ENCODE results near the gene ADAMTS19.

ADAMTS19 gene

GRCh38 chr5:129639331-129639730 is 179.2 kb downstream of the ADAMTS19 start:
- Histone ChIP-seq H4K91ac (ENCODE audit: low read depth, low read length, poor library complexity) (no peak overlapping the region), H2BK12ac (ENCODE audit: low read length) (no peak overlapping the region), H2BK120ac (ENCODE audit: low read depth, low read length) (no peak overlapping the region), H3K79me1 (ENCODE audit: low read depth, low read length) (no peaks in the 10 kb centered on the region), H3K4me2 (ENCODE audit: insufficient read depth, low read length, poor library complexity, severe bottlenecking) (no peak overlapping the region), H4K8ac (ENCODE audit: low read depth, low read length) (no peak overlapping the region), H2BK5ac (ENCODE audit: low read length) (no peak overlapping the region), H2AFZ (ENCODE audit: low read length) (no peak overlapping the region), H3K23ac (ENCODE audit: low read depth, low read length, poor library complexity) (no peak overlapping the region), H2BK15ac (ENCODE audit: low read length) (no peak overlapping the region), H3K14ac (ENCODE audit: low read length) (no peak overlapping the region), H3K4ac (ENCODE audit: low read length) (no peak overlapping the region), H3K27ac (replicated peaks; ENCODE audit: low read length) (no peak overlapping the region), H3K36me3 (replicated peaks in 1 of 2; ENCODE audit: control insufficient read depth in 2 of 2, insufficient read depth in 2 of 2, low read length in 2 of 2) (no peaks in the 10 kb centered on the region), H3K18ac (ENCODE audit: low read length) (no peak overlapping the region), H3K4me1 (ENCODE audit: control insufficient read depth in 2 of 2, insufficient read depth in 1 of 2, low read depth in 1 of 2, low read length in 2 of 2) (no peaks in the 10 kb centered on the region), H2AK5ac (ENCODE audit: low read depth, low read length) (no peak overlapping the region), H3K27me3 (ENCODE audit: control insufficient read depth in 3 of 3, insufficient read depth in 3 of 3, low read depth in 1 of 3, low read length in 3 of 3) (no peaks in the 10 kb centered on the region), H3K9me3 (replicated peaks in 1 of 2; ENCODE audit: control insufficient read depth in 2 of 2, insufficient read depth in 1 of 2, low read depth in 1 of 2, low read length in 2 of 2) (no peaks in the 10 kb centered on the region), H3K4me3 (ENCODE audit: low read length in 2 of 2) (no peak overlapping the region), H3K9ac (ENCODE audit: low read depth, low read length, poor library complexity) (no peak overlapping the region)
- no CpG with 5 or more reads among the region's 4 CpGs for WGBS, 2 donors (ENCODE audit: extremely low coverage in 2 of 2, insufficient read length in 2 of 2, insufficient replicate concordance in 1 of 2)
- DNase-seq (ENCODE audit: low spot score): no peak

- Histone ChIP-seq H3K36me3 (replicated peaks in 1 of 2; ENCODE audit: control insufficient read depth in 2 of 2, insufficient read depth in 2 of 2, low read length in 2 of 2) (no peaks in the 10 kb centered on the region), H4K8ac (ENCODE audit: low read depth, low read length) (no peak overlapping the region), H2AFZ (ENCODE audit: low read length) (no peak overlapping the region), H2BK120ac (ENCODE audit: low read depth, low read length) (no peak overlapping the region), H3K79me1 (ENCODE audit: low read depth, low read length) (peaks cover 2% of the 10 kb centered on the region), H3K4ac (ENCODE audit: low read length) (no peak overlapping the region), H3K14ac (ENCODE audit: low read length) (no peak overlapping the region), H2BK12ac (ENCODE audit: low read length) (no peak overlapping the region), H3K18ac (ENCODE audit: low read length) (no peak overlapping the region), H3K9ac (ENCODE audit: low read depth, low read length, poor library complexity) (no peak overlapping the region), H4K91ac (ENCODE audit: low read depth, low read length, poor library complexity) (no peak overlapping the region), H3K27ac (replicated peaks; ENCODE audit: low read length) (no peak overlapping the region), H3K23ac (ENCODE audit: low read depth, low read length, poor library complexity) (no peak overlapping the region), H2BK15ac (ENCODE audit: low read length) (no peak overlapping the region), H3K4me1 (ENCODE audit: control insufficient read depth in 2 of 2, insufficient read depth in 1 of 2, low read depth in 1 of 2, low read length in 2 of 2) (peaks cover 2 to 7% of the 10 kb centered on the region in 2 donors), H3K4me2 (ENCODE audit: insufficient read depth, low read length, poor library complexity, severe bottlenecking) (no peak overlapping the region), H3K9me3 (replicated peaks in 1 of 2; ENCODE audit: control insufficient read depth in 2 of 2, insufficient read depth in 1 of 2, low read depth in 1 of 2, low read length in 2 of 2) (no peaks in the 10 kb centered on the region), H3K27me3 (ENCODE audit: control insufficient read depth in 3 of 3, insufficient read depth in 3 of 3, low read depth in 1 of 3, low read length in 3 of 3) (peaks cover 0 to 8% (median 0%) of the 10 kb centered on the region in 3 experiments), H2BK5ac (ENCODE audit: low read length) (no peak overlapping the region), H2AK5ac (ENCODE audit: low read depth, low read length) (no peak overlapping the region), H3K4me3 (ENCODE audit: low read length in 2 of 2) (no peak overlapping the region)
- no CpG with 5 or more reads among the region's 2 CpGs for WGBS, 2 donors (ENCODE audit: extremely low coverage in 2 of 2, insufficient read length in 2 of 2, insufficient replicate concordance in 1 of 2)
- DNase-seq (ENCODE audit: low spot score): no peak
Measured at GRCh38 chr5:129652349-129653056, 192.4 kb downstream of the ADAMTS19 start.

GRCh38 chr5:129653057-129653375 is 192.9 kb downstream of the ADAMTS19 start:
- Histone ChIP-seq H3K18ac (ENCODE audit: low read length) (no peak overlapping the region), H2BK15ac (ENCODE audit: low read length) (no peak overlapping the region), H3K4me2 (ENCODE audit: insufficient read depth, low read length, poor library complexity, severe bottlenecking) (no peak overlapping the region), H4K8ac (ENCODE audit: low read depth, low read length) (no peak overlapping the region), H3K79me1 (ENCODE audit: low read depth, low read length) (no peaks in the 10 kb centered on the region), H3K23ac (ENCODE audit: low read depth, low read length, poor library complexity) (no peak overlapping the region), H3K4ac (ENCODE audit: low read length) (no peak overlapping the region), H2BK120ac (ENCODE audit: low read depth, low read length) (no peak overlapping the region), H3K36me3 (replicated peaks in 1 of 2; ENCODE audit: control insufficient read depth in 2 of 2, insufficient read depth in 2 of 2, low read length in 2 of 2) (no peaks in the 10 kb centered on the region), H2BK5ac (ENCODE audit: low read length) (no peak overlapping the region), H3K27ac (replicated peaks; ENCODE audit: low read length) (no peak overlapping the region), H2AK5ac (ENCODE audit: low read depth, low read length) (no peak overlapping the region), H3K9ac (ENCODE audit: low read depth, low read length, poor library complexity) (no peak overlapping the region), H2AFZ (ENCODE audit: low read length) (no peak overlapping the region), H2BK12ac (ENCODE audit: low read length) (no peak overlapping the region), H3K4me3 (ENCODE audit: low read length in 2 of 2) (no peak overlapping the region), H4K91ac (ENCODE audit: low read depth, low read length, poor library complexity) (no peak overlapping the region), H3K9me3 (replicated peaks in 1 of 2; ENCODE audit: control insufficient read depth in 2 of 2, insufficient read depth in 1 of 2, low read depth in 1 of 2, low read length in 2 of 2) (no peaks in the 10 kb centered on the region), H3K27me3 (ENCODE audit: control insufficient read depth in 3 of 3, insufficient read depth in 3 of 3, low read depth in 1 of 3, low read length in 3 of 3) (peaks cover 0 to 11% (median 0%) of the 10 kb centered on the region in 3 experiments), H3K14ac (ENCODE audit: low read length) (no peak overlapping the region), H3K4me1 (ENCODE audit: control insufficient read depth in 2 of 2, insufficient read depth in 1 of 2, low read depth in 1 of 2, low read length in 2 of 2) (peaks cover 0 to 9% of the 10 kb centered on the region in 2 donors)
- WGBS, 2 donors (ENCODE audit: extremely low coverage in 2 of 2, insufficient read length in 2 of 2, insufficient replicate concordance in 1 of 2): no CpG with 5 or more reads among the region's 2 CpGs
- DNase-seq (ENCODE audit: low spot score): no peak

- Histone ChIP-seq H2BK5ac (ENCODE audit: low read length) (no peak overlapping the region), H3K4ac (ENCODE audit: low read length) (no peak overlapping the region), H3K4me3 (ENCODE audit: low read length in 2 of 2) (no peak overlapping the region), H3K9ac (ENCODE audit: low read depth, low read length, poor library complexity) (no peak overlapping the region), H3K36me3 (replicated peaks in 1 of 2; ENCODE audit: control insufficient read depth in 2 of 2, insufficient read depth in 2 of 2, low read length in 2 of 2) (no peaks in the 10 kb centered on the region), H3K79me1 (ENCODE audit: low read depth, low read length) (no peaks in the 10 kb centered on the region), H2BK12ac (ENCODE audit: low read length) (no peak overlapping the region), H2BK15ac (ENCODE audit: low read length) (no peak overlapping the region), H2BK120ac (ENCODE audit: low read depth, low read length) (no peak overlapping the region), H3K18ac (ENCODE audit: low read length) (no peak overlapping the region), H3K4me2 (ENCODE audit: insufficient read depth, low read length, poor library complexity, severe bottlenecking) (no peak overlapping the region), H3K9me3 (replicated peaks in 1 of 2; ENCODE audit: control insufficient read depth in 2 of 2, insufficient read depth in 1 of 2, low read depth in 1 of 2, low read length in 2 of 2) (no peaks in the 10 kb centered on the region), H3K23ac (ENCODE audit: low read depth, low read length, poor library complexity) (no peak overlapping the region), H4K91ac (ENCODE audit: low read depth, low read length, poor library complexity) (no peak overlapping the region), H2AFZ (ENCODE audit: low read length) (no peak overlapping the region), H4K8ac (ENCODE audit: low read depth, low read length) (no peak overlapping the region), H3K27ac (replicated peaks; ENCODE audit: low read length) (no peak overlapping the region), H3K27me3 (ENCODE audit: control insufficient read depth in 3 of 3, insufficient read depth in 3 of 3, low read depth in 1 of 3, low read length in 3 of 3) (peaks cover 0 to 12% (median 0%) of the 10 kb centered on the region in 3 experiments), H2AK5ac (ENCODE audit: low read depth, low read length) (no peak overlapping the region), H3K14ac (ENCODE audit: low read length) (no peak overlapping the region), H3K4me1 (ENCODE audit: control insufficient read depth in 2 of 2, insufficient read depth in 1 of 2, low read depth in 1 of 2, low read length in 2 of 2) (peaks cover 0 to 9% of the 10 kb centered on the region in 2 donors)
- no CpG with 5 or more reads among the region's 4 CpGs for WGBS, 2 donors (ENCODE audit: extremely low coverage in 2 of 2, insufficient read length in 2 of 2, insufficient replicate concordance in 1 of 2)
- no peak for DNase-seq (ENCODE audit: low spot score)
Measured at GRCh38 chr5:129653442-129653841, 193.3 kb downstream of the ADAMTS19 start.
